ENCODE results near the gene ZNF385D.

DNA sequence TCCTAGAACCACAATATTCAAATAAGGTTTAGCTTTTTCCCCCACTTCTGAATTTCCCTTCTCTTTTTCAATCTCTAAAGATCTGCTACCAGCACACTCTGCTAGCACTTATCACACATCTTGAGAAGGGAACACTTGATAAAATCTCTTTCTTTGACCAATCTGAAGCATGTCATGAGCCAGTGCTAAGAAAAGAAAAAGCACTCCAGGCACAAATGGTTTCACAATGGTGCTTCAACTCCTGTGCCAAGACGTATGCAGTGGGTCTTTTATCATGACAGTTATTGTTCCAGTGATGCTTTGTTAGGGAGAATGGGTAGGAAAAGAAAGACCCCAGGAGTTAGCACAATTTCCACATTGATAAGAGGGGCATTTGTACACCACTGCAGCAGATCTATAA is 248.4 kb downstream of the ZNF385D start:
- TF ChIP-seq, protein P1, sequence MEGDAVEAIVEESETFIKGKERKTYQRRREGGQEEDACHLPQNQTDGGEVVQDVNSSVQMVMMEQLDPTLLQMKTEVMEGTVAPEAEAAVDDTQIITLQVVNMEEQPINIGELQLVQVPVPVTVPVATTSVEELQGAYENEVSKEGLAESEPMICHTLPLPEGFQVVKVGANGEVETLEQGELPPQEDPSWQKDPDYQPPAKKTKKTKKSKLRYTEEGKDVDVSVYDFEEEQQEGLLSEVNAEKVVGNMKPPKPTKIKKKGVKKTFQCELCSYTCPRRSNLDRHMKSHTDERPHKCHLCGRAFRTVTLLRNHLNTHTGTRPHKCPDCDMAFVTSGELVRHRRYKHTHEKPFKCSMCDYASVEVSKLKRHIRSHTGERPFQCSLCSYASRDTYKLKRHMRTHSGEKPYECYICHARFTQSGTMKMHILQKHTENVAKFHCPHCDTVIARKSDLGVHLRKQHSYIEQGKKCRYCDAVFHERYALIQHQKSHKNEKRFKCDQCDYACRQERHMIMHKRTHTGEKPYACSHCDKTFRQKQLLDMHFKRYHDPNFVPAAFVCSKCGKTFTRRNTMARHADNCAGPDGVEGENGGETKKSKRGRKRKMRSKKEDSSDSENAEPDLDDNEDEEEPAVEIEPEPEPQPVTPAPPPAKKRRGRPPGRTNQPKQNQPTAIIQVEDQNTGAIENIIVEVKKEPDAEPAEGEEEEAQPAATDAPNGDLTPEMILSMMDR (IDR thresholded peaks at IDR 0.05) = no peak
- TF ChIP-seq EP300 (IDR thresholded peaks at IDR 0.05) = no peak
